ENCODE data around the gene BANP.
"Not testable (repeated sequence)": the region's sequence is repeated elsewhere in the genome, so short reads cannot be mapped to it uniquely, and the experiment has no call there.

BANP gene

DNA sequence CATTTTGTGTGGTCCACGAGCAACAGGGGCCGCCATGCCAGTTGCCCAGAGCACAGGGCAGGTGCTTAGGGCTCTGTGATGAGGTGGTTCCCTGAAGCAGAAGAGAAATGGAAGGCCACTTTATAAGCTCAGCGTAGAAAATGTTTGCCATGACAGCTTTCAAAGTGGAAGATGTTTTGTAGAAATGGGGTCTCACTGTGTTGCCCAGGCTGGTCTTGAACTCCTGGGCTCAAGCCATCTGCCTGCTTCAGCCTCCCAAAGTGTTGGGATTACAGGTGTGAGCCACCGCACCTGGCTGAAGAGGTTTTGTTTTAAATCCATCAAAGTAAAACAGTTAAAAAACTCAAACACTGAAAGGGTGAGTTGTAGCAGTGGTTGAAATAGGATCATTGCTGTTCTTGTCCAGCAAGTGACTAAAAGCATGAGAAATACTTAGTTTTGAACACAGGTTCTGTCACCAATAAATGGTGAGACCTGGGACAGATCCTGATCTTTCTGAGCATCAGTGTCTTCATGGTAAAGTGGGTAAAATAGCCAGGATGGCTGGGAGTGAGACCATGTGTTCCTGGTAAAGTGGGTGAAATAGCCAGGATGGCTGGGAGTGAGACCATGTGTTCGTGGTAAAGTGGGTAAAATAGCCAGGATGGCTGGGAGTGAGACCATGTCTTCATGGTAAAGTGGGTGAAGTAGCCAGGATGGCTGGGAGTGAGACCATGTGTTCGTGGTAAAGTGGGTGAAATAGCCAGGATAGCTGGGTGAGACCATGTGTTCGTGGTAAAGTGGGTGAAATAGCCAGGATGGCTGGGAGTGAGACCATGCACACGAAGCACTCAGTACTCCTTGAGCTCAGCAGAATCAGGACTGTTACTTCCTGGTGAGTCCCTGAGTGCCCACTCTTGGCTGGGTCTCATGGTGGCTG, 46.0 kb downstream of the BANP start:
- DNase-seq (ENCODE audit: low read depth in 2 of 2): no peak

DNA sequence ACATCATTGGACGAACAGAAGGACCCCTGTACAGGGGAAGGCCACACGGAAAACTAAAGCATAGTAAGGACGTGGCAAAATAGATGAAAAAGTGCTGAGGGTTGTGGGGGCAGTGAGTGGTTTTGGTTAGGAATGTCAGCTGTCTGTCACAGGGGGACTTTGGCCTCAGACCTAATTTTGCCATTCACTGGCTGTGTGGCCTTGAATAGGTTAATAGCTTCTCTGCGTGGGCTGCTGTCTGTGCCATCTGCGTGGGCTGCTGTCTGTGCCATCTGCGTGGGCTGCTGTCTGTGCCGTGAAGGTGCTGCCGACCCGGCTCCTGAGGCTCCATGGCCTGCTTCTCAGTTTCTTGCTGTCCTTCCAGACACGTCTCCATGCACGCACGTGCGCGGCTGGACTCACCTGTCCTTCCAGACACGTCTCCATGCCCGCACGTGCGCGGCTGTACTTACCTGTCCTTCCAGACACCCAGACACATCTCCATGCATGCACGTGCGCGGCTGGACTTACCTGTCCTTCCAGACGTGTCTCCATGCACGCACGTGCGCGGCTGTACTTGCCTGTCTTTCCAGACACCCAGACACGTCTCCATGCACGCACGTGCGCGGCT, 47.1 kb downstream of the BANP start:
- DNase-seq (ENCODE audit: low read depth in 2 of 2): not testable (repeated sequence)

DNA sequence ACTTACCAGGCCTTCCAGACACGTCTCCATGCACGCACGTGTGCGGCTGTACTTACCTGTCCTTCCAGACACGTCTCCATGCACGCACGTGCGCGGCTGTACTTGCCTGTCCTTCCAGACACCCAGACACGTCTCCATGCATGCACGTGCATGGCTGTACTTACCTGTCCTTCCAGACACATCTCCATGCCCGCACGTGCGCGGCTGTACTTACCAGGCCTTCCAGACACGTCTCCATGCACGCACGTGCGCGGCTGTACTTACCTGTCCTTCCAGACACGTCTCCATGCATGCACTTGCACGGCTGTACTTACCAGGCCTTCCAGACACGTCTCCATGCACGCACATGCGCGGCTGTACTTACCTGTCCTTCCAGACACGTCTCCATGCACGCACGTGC, 47.8 kb downstream of the BANP start:
- DNase-seq (ENCODE audit: low read depth in 2 of 2): not testable (repeated sequence)

DNA sequence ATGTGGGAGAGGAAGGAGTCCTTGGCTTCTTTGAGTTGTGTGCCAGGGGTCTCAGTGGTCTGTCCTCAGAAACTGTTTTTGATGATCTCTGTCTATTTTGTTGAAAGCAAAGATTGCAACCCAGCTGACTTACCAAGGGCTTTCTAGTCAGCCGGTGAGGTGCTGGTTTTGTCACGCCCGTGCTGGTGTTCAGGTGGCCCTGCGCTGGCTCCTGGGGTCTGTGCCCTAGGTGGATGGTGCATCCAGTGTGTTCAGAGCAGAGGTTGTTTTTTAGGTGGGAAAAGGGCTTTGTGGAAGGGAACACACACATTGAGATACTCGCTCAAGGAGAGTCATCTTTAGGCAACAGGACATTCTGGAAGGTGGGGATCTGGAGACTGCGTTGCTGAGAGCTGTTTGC, 51.0 kb downstream of the BANP start:
- DNase-seq (ENCODE audit: low read depth in 2 of 2): no peak

GRCh38 chr16:88002749-88003148, 51.5 kb downstream of the BANP start:
- no peak for DNase-seq (ENCODE audit: low read depth in 2 of 2)

DNA sequence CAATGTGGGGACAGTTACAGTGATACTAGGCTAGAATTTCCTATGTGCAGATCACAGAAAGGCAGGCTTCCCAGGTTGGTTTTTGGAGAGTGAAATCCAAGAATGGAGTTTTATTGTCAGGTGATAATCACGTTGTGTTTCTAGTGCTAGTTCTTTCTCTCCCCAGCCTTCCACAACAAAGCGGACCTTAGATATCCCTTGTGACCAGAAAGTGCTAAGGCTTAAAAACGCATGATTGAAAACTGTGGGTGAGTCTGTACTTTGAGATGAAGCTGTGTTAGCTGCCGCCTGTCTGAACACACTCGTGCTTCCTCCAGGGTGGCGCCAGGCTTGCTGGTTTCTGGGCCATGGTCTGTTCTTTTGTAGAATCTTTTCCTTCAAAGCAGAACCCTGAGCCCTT, 52.1 kb downstream of the BANP start:
- no peak for DNase-seq (ENCODE audit: low read depth in 2 of 2)

DNA sequence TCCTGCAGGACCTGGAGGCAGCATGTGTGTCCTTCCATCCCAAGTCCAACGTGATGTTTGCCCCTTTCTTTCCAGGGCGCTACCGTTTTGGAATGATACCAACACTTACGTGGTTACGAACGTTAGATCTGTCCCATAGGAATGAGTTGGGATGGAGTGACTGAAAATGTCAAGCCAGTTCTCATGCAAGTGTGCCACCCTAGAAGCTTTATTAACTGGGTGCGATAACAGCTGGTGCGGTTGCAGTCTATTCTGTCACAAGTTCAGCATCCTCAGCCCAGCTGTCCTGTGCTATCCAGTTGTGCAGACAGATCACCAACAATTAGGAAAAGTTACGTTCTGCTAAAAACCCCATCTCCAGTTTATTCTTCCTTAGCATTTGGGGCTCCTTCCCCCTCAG, 52.5 kb downstream of the BANP start:
- no peak for DNase-seq (ENCODE audit: low read depth in 2 of 2)

DNA sequence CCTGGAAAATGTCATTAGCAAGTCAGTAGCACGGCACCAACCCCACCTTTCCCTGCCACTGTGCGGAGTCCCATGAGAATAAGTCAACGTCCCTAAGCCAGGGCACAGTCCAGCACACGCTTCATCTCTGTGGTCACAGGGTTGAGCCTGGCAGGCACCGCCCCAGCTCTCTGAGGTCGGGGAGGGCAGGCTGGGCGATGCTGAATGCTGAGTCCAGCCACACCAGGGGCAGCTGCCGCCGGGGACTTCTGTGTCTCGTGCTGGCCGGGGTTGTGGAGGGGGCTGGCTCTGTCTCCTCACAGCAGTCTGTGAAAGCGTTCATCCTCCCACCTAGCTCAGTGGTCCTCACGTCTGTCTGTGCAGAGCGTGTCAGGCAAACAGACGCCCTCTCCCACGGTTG, 53.2 kb downstream of the BANP start:
- no peak for DNase-seq (ENCODE audit: low read depth in 2 of 2)

DNA sequence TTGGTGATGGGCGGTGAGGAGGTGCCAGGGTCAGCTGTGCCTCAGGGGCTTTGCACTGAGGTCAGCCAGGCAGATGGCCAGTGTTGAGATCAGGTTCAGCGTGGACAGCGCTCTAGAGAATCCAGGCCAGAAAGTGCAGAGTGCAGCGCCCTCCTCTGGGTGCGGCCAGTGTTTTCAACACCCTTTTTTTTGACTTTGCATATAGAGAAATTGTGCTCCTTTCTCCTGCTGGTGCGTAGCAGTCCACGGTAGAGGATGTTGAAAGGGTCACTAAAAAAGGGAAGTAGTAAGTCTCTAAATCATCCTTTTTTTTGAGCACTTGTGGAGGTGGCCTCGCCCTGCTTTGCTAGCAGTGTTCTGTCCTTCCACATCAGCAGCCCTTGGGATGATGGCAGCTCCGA, 53.9 kb downstream of the BANP start:
- DNase-seq (ENCODE audit: low read depth in 2 of 2): no peak

DNA sequence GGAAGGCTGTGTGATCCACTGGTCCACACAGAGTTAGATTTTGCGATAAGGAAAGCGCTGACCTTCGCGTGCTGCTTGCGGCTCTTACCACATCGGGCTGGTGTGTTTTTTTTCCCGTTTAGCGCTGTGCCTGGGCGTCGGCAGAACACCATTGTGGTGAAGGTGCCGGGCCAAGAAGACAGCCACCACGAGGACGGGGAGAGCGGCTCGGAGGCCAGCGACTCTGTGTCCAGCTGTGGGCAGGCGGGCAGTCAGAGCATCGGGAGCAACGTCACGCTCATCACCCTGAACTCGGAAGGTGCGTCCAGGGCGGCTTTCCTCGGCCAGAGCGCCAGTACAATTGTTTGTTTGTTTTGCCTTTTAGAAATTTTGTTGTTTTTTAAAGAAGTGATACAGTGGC, 54.7 kb downstream of the BANP start:
- DNase-seq (ENCODE audit: low read depth in 2 of 2): no peak

GRCh38 chr16:88007321-88007731, 56.1 kb downstream of the BANP start:
- no peak for DNase-seq (ENCODE audit: low read depth in 2 of 2)

GRCh38 chr16:88008840-88009239, 57.6 kb downstream of the BANP start:
- DNase-seq (ENCODE audit: low read depth in 2 of 2): no peak

DNA sequence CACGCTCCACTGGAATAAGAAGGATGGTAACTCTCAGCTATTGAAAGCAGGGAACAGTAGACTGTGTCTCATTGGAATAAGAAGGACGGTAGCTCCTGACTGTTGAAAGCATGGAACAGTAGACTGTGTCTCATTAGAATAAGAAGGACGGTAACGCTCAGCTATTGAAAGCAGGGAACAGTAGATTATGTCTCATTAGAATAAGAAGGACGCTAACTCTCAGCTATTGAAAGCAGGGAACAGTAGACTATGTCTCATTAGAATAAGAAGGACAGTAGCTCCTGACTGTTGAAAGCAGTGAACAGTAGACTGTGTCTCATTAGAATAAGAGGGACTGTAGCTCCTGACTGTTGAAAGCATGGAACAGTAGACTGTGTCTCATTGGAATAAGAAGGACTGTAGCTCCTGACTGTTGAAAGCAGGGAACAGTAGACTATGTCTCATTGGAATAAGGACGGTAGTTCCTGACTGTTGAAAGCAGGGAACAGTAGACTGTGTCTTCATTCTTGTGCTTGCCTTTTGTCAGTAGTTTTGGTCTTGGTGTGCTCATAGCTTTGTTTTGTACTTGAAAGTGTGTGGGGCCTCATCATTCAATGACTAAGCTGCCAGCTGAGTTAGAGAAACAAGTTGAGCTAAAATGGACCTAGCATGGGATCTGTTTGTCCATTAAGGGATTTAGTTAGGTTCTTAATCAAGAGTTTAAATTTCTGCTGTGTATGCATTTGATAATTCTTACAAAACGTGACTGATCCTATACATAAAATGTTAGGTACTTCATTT, 58.5 kb downstream of the BANP start:
- no peak for DNase-seq (ENCODE audit: low read depth in 2 of 2)

GRCh38 chr16:88010343-88010967, 59.2 kb downstream of the BANP start:
- DNase-seq (ENCODE audit: low read depth in 2 of 2): no peak

- no peak for DNase-seq (ENCODE audit: low read depth in 2 of 2)
Observed at GRCh38 chr16:88010968-88011483, 59.8 kb downstream of the BANP start.

DNA sequence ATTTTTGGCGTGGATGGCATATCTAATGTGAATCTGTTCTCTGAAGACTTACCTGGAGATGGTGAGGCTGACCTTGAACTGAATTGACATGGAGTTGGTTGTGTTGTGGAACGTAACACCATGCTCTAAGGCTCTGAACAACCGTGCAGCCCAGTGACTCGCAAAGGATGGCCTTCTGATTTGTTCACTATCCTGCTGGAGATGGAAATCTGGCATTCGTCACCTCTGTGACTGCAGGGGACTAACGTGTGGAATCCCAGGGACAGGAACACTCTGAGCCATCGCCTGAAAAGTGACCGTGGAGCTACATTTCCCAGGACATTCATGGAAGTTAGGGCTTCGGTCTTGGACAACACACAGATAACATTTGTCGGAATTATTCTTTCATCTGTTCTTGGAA, 61.1 kb downstream of the BANP start:
- no peak for DNase-seq (ENCODE audit: low read depth in 2 of 2)

DNA sequence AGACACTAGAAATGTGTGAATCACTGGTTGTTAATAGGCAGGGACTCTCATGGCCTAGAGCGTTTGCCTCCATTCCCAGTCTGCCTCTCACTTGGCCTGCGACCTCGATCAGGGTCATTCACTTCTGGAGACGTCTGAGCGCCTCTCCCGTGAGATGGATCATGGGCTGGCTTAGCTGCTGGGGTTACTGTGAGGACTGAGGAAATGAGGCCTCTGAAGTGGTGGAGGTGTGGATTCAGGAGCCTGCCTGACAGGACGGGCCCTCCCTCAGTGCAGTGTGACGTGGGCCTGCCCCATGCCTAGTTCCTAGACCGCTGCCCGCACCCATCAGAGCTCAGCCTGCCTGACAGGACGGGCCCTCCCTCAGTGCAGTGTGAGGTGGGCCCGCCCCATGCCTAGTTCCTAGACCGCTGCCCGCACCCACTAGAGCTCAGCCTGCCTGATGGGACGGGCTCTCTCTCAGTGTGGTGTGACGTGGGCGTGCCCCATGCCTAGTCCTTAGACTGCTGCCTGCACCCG, 61.9 kb downstream of the BANP start:
- no peak for DNase-seq (ENCODE audit: low read depth in 2 of 2)

GRCh38 chr16:88013766-88014251, 62.6 kb downstream of the BANP start:
- DNase-seq (ENCODE audit: low read depth in 2 of 2): no peak

- DNase-seq (ENCODE audit: low read depth in 2 of 2): no peak
Observed at GRCh38 chr16:88014252-88014781, 63.1 kb downstream of the BANP start.

DNA sequence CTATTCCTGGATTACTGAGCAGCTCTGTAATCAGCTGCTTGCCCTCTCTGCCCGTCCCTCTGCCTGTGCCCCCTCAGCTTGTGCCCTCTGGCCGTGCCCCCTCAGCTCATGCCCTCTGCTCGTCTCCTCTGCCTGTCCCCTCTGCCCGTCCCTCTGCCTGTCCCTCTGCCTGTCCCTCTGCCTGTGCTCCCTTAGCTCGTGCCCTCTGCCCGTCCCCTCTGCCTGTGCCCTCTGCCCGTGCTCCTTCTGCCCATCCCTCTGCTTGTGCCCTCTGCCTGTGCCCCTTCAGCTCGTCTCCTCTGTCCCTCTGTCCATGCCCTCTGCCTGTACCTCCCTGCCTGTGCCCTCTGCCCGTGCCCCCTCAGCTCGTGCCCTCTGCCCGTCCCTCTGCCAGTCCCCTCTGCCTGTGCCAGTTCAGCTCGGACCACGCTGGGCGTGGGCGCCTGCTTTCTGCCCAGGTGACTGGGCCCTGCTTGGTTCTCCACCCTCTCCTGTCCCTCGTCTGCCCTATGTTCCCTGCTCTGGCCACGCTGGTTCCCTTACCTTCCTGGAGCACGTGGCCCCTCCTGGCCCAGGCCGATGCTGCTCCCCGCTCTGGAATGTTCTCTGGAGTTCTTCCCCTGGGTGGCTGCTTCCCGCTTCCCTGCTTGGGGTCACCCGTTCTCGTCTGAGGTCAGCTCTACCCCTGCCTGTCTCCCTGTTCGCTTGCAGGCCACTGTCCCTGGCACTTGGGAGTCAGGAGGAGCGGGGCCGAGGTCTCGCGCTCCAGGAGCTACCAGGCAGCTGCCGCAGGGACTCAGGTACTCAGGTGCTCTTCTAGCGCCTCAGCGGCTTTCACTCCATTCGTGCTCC, 63.9 kb downstream of the BANP start:
- DNase-seq (ENCODE audit: low read depth in 2 of 2): no peak

All from stimulated activated CD4-positive, alpha-beta T cell treated with anti-CD3 and anti-CD28 coated beads, Interleukin-12 subunit alpha, Interleukin-12 subunit beta, amount 100 ng/mL, for 24 hours (primary cell).